Measurements from ENCODE around the gene KIAA1210.

DNA sequence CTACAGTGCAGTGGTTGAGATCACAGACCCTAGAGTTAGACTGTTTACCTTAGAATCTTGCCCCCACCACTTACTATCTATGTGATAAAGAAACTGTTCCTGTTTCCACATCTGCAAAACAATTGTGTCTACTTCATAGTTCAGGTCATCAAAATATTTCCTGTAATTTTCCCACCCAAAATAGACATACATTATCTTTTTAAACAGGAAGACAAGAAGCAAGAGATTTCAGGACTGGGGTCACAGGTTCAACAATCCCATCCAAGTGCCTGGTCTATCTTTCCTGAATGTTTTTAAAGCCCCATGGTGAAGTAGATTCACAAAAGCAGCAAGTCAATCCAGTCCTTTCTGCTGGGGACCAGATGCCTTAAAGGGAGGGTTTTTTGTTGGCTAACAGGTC lies 96.6 kb downstream of the KIAA1210 start:
- TF ChIP-seq, protein P1, sequence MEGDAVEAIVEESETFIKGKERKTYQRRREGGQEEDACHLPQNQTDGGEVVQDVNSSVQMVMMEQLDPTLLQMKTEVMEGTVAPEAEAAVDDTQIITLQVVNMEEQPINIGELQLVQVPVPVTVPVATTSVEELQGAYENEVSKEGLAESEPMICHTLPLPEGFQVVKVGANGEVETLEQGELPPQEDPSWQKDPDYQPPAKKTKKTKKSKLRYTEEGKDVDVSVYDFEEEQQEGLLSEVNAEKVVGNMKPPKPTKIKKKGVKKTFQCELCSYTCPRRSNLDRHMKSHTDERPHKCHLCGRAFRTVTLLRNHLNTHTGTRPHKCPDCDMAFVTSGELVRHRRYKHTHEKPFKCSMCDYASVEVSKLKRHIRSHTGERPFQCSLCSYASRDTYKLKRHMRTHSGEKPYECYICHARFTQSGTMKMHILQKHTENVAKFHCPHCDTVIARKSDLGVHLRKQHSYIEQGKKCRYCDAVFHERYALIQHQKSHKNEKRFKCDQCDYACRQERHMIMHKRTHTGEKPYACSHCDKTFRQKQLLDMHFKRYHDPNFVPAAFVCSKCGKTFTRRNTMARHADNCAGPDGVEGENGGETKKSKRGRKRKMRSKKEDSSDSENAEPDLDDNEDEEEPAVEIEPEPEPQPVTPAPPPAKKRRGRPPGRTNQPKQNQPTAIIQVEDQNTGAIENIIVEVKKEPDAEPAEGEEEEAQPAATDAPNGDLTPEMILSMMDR (IDR thresholded peaks at IDR 0.05; ENCODE audit: control extremely low read depth in 1 of 3, insufficient read depth in 1 of 3, low read depth in 1 of 3, low read length in 3 of 3), result no peak
- TF ChIP-seq ZNF274 (IDR thresholded peaks at IDR 0.05; ENCODE audit: borderline replicate concordance, extremely low read depth, low read length), result no peak
- TF ChIP-seq POLR2A (IDR thresholded peaks at IDR 0.05; ENCODE audit: control extremely low read depth in 1 of 2, low read depth in 2 of 2, low read length in 2 of 2), result no peak
- TF ChIP-seq, protein P2, sequence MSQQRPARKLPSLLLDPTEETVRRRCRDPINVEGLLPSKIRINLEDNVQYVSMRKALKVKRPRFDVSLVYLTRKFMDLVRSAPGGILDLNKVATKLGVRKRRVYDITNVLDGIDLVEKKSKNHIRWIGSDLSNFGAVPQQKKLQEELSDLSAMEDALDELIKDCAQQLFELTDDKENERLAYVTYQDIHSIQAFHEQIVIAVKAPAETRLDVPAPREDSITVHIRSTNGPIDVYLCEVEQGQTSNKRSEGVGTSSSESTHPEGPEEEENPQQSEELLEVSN (IDR thresholded peaks at IDR 0.05), result no peak
- TF ChIP-seq, protein P3, sequence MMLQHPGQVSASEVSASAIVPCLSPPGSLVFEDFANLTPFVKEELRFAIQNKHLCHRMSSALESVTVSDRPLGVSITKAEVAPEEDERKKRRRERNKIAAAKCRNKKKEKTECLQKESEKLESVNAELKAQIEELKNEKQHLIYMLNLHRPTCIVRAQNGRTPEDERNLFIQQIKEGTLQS (IDR thresholded peaks at IDR 0.05; ENCODE audit: insufficient read depth, low read depth, low read length), result no peak
- no peak for TF ChIP-seq JUND (IDR thresholded peaks at IDR 0.05; ENCODE audit: low read length)
- no peak for TF ChIP-seq EP300 (IDR thresholded peaks at IDR 0.05; ENCODE audit: borderline replicate concordance in 1 of 2, low read depth in 2 of 2, low read length in 2 of 2)

All from H1 (cell line).